Measurements from ENCODE around the gene COX4I1.
"Not testable (repeated sequence)": the region's sequence is repeated elsewhere in the genome, so short reads cannot be mapped to it uniquely, and the experiment has no call there.

The COX4I1 gene

GRCh38 chr16:85823328-85823920 lies 23.9 kb downstream of the COX4I1 start:
- DNase-seq (ENCODE audit: low read depth in 3 of 3, low spot score in 1 of 3) = no peak

- no peak for DNase-seq (ENCODE audit: low read depth in 3 of 3, low spot score in 1 of 3)
Observed at GRCh38 chr16:85824161-85825135, 25.0 kb downstream of the COX4I1 start.

GRCh38 chr16:85825326-85825725 lies 25.8 kb downstream of the COX4I1 start:
- DNase-seq (ENCODE audit: low read depth in 3 of 3, low spot score in 1 of 3) = no peak

GRCh38 chr16:85826686-85827247 lies 27.3 kb downstream of the COX4I1 start:
- DNase-seq (ENCODE audit: low read depth in 3 of 3, low spot score in 1 of 3) = no peak

- no peak for DNase-seq (ENCODE audit: low read depth in 3 of 3, low spot score in 1 of 3)
Observed at GRCh38 chr16:85828166-85828565, 28.7 kb downstream of the COX4I1 start.

- DNase-seq (ENCODE audit: low read depth in 3 of 3, low spot score in 1 of 3) = no peak
Observed at GRCh38 chr16:85829171-85829719, 29.8 kb downstream of the COX4I1 start.

- no peak for DNase-seq (ENCODE audit: low read depth in 3 of 3, low spot score in 1 of 3)
Observed at GRCh38 chr16:85829751-85830445, 30.4 kb downstream of the COX4I1 start.

GRCh38 chr16:85830821-85831220 lies 31.3 kb downstream of the COX4I1 start:
- DNase-seq (ENCODE audit: low read depth in 3 of 3, low spot score in 1 of 3) = no peak

- no peak for DNase-seq (ENCODE audit: low read depth in 3 of 3, low spot score in 1 of 3)
Observed at GRCh38 chr16:85832570-85833218, 33.2 kb downstream of the COX4I1 start.

GRCh38 chr16:85833219-85833920 lies 33.9 kb downstream of the COX4I1 start:
- DNase-seq (ENCODE audit: low read depth in 3 of 3, low spot score in 1 of 3) = no peak

- no peak for DNase-seq (ENCODE audit: low read depth in 3 of 3, low spot score in 1 of 3)
Observed at GRCh38 chr16:85834741-85835140, 35.2 kb downstream of the COX4I1 start.

- DNase-seq (ENCODE audit: low read depth in 3 of 3, low spot score in 1 of 3) = no peak
Observed at GRCh38 chr16:85835227-85835751, 35.8 kb downstream of the COX4I1 start.

- no peak for DNase-seq (ENCODE audit: low read depth in 3 of 3, low spot score in 1 of 3)
Observed at GRCh38 chr16:85835956-85836705, 36.6 kb downstream of the COX4I1 start.

- no peak for DNase-seq (ENCODE audit: low read depth in 3 of 3, low spot score in 1 of 3)
Observed at GRCh38 chr16:85836706-85837582, 37.4 kb downstream of the COX4I1 start.

- DNase-seq (ENCODE audit: low read depth in 3 of 3, low spot score in 1 of 3) = not testable (repeated sequence)
Observed at GRCh38 chr16:85837654-85838053, 38.2 kb downstream of the COX4I1 start.

- DNase-seq (ENCODE audit: low read depth in 3 of 3, low spot score in 1 of 3) = no peak
Observed at GRCh38 chr16:85838381-85838780, 38.9 kb downstream of the COX4I1 start.

- DNase-seq (ENCODE audit: low read depth in 3 of 3, low spot score in 1 of 3) = no peak
Observed at GRCh38 chr16:85838876-85839585, 39.5 kb downstream of the COX4I1 start.

All from stimulated activated CD4-positive, alpha-beta T cell treated with anti-CD3 and anti-CD28 coated beads, TNF-alpha, amount 100 ng/mL, for 1 hour (primary cell).